GM21576 (cell line): ENCODE data around the gene SNAI3.

Source experiments
- ATAC-seq: cut with Tn5 transposase; IDR thresholded peaks from one replicate; pipeline ENCODE4 v1.9.1; 2021; ENCODE audit warnings: mild to moderate bottlenecking, moderate library complexity; ENCODE audit not compliant: unreplicated experiment

SNAI3 gene

GRCh38 chr16:88721815-88722755 is 35.8 kb upstream of the SNAI3 start:
- ATAC-seq: no peak

- ATAC-seq: no peak
Observed at GRCh38 chr16:88721236-88721635, 34.9 kb upstream of the SNAI3 start.

GRCh38 chr16:88720396-88720970 is 34.2 kb upstream of the SNAI3 start:
- ATAC-seq: no peak

- ATAC-seq: no peak
Observed at GRCh38 chr16:88719933-88720296, 33.6 kb upstream of the SNAI3 start.

DNA sequence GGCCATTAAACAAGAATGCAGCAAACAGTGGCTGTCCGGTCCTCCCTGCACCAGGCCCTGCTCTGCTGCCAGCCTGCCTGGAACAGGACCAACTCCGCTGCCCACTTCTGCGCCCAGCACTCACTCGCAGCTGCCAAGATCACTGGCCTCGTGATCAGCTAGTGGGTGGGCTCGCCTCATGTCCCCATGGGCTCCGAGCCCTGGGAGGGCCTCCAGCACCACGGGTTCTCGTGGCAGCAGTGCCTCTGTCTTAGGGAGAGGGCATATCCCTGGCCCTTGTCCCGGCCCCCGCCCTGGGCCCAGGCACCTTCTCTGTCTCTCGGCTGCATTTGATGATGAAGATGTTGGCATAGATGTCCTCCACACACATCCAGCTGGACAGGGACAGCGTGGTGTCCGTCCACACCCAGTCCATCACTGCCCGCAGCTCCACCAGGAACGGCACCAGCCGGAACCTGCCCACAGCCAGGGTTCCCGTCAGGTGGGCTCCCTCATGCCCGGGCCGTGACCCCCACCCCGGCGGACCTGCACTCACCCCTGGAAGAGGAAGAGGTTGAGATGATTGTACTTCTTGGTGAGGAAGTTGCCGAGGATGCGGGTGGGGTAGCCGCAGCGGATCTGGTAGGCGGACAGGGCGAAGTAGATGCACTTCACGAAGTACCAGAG is 33.1 kb upstream of the SNAI3 start:
- ATAC-seq: no peak

DNA sequence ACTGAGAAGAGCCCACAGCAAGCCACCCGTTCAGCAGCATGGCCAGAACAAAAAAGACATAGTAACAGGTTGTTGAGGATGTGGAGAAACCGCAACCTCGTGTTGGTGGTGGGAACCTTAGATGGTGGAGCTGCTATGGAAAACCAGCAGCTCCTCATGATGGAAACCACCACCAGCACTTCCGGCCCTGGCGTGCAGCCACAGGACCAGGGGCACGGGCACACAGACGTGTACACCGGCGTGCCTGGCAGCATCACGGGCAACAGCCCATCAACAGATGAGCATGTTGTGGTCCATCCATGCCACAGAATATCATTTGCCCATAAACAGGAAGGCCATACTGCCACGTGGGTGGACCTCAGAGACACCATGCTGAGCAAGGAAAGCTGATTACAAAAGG is 31.9 kb upstream of the SNAI3 start:
- no peak for ATAC-seq

DNA sequence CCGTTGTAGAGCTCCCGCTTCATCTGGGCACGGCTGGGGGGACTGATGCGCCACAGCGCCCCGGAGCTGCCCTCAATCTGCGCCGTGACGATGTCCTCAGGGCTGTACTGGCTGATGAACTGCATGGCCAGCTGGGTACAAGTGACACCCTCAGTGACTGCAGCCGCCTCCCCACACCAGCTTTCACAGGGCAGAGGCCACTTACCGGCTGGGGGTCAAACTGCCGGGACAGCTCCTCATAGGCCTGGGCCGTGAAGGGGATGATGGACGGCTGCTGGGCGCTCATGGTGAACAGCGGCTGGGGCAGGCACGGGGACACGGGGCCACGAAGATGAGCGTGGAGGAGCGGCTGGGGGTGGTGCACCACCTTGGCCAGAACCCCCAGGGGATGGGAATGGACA is 30.3 kb upstream of the SNAI3 start:
- no peak for ATAC-seq

- no peak for ATAC-seq
Observed at GRCh38 chr16:88716201-88716600, 29.9 kb upstream of the SNAI3 start.

GRCh38 chr16:88715312-88716190 is 29.2 kb upstream of the SNAI3 start:
- no peak for ATAC-seq

GRCh38 chr16:88714420-88715302 is 28.4 kb upstream of the SNAI3 start:
- ATAC-seq: no peak

DNA sequence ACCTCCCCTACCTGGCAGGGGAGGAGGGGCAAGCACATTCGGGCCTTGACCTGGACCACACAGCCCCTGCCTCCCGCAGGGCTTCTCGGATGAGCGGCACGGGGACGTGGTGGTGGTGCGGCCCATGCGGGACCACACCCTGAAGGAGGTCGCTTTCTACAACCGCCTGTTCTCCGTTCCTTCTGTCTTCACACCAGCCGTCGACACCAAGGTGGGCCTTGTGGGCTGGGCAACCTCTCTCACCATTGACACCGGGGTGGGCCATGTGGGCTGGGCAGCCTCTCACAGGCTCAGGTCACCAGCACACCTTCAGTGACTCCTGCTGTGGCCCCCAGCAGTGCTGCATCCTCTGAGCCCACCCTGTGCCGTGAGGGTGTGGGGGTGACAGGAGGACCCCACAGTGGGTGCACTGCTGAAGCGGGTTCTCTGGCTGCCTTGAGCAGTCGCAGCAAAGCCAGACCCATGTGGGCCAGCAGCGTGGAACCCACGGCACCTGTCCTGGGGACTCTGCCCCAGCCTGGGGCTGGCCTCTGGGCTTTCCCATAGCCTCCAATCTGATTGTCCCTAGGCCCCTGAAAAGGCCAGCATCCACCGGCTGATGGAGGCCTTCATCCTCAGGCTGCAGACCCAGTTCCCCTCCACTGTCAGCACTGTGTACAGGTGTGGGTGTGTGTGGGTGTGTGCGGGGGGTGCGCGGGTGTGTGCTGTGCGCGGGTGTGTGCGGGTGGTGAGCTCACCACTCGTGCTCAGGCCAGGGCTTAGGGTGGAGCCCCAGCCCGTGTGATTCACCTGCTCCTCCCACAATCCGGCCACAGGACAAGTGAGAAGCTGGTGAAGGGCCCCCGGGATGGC is 27.5 kb upstream of the SNAI3 start:
- no peak for ATAC-seq

DNA sequence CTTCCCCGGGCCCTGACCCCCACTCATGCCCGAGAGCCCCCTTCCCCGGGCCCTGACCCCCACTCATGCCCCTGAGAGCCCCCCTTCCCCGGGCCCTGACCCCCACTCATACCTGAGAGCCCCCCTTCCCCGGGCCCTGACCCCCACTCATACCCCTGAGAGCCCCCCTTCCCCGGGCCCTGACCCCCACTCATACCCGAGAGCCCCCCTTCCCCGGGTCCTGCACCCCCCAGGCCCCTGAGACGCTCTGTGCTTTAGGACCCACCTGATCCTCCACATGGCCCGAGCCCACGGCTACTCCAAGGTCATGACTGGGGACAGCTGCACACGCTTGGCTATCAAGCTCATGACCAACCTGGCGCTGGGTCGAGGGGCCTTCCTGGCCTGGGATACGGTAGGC is 26.7 kb upstream of the SNAI3 start:
- no peak for ATAC-seq

- no peak for ATAC-seq
Observed at GRCh38 chr16:88712362-88712979, 26.2 kb upstream of the SNAI3 start.

- no peak for ATAC-seq
Observed at GRCh38 chr16:88711750-88712340, 25.5 kb upstream of the SNAI3 start.

DNA sequence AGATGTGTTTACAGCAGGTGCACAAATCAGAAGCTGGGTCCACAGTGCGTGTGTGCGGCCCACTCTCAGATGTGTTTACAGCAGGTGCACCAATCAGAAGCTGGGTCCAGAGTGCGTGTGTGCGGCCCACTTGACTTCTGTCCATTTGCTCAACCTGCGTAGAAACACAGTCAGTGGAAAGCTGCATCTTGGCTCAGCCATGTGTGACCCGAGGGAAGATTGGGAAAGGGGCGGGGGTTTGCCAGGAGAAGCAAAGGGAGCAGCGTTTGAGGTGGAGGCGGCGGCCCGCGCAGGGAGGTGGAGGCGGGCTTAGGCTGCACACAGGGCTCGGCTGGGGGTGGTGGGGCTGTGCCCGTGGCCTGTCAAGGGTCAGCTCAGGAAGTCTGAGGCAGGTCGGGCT is 24.2 kb upstream of the SNAI3 start:
- ATAC-seq: no peak

DNA sequence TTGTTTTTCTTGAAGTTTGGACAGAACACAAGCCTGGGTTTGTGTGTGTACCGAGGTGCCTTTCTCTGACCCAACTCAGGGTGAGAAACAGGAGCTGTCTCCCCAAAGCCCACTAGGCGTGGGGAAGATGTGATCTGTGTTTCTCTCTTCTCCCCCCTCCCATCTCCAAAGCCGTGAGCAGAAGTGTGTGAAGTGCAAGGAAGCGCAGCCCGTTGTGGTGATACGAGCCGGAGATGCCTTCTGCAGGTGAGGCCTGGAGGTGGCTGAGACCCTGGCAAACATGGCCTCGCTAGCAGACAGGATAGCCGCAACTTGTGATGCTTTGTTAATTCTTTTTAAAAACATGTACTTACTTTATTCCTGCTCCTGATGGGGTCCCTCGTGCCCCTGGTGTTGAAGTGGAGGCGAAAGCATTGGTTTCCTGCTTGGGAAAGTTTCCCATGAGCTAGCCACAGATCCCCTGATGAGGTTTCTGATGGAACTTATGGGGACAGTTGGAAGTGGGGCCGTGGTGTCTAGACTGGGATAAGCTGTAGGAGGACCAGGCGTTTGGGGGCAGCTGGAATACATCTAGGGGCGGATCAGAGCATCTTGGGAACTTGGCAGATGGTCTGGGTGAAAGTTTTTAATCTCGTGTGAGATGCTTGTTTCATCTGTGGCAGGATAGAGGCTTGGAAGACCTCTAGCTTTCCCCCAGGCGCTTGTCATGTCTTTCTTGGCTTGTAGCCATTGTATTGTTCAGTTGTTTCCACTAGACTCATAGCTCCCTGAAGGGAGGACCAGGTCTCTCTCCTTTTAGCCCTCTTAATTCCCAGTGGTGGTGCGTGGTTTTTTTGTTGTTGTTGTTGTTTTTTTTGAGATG is 20.9 kb upstream of the SNAI3 start:
- no peak for ATAC-seq

GRCh38 chr16:88706229-88706964 is 20.1 kb upstream of the SNAI3 start, which contains the start of the genes CTU2 and RNF166:
Gene CTU2, plus strand, starts transcription at chr16:88706503. Its CDS starts 28 bp downstream, at chr16:88706531.
Gene RNF166, minus strand, starts transcription at chr16:88706408. Its CDS starts 83 bp downstream, at chr16:88706325.
- ATAC-seq: peak; percentile 43
